Gastrocnemius medialis (tissue), 4 donors: ENCODE data around the gene ELANE. TPM values are rescaled to one million over a fixed set of nuclear protein-coding genes. Genes with fewer than 3 reads are reported as not detected.
"Not testable (repeated sequence)": the region's sequence is repeated elsewhere in the genome, so short reads cannot be mapped to it uniquely, and the experiment has no call there.

Source experiments
- ATAC-seq, 2 donors: fragments of 150-250 bp; one replicate each; pipeline ENCODE4 v1.9.1; 2016
- DNase-seq, 2 donors: peaks; one replicate each; pipeline ENCODE4 v3.0.0-alpha.2; 2019
- H3K27ac ChIP-seq, 4 donors: fragments of 200-600 bp; sonication (generic); 1 replicate in 1 of 4; 2 replicates in 3 of 4; pipeline ENCODE4 v1.5.1; 2016 to 2018; ENCODE audit warnings: mild to moderate bottlenecking in 2 of 4, moderate library complexity in 1 of 4
- H3K27me3 ChIP-seq, 3 donors: fragments of 200-600 bp; sonication (generic) in 2 of 3; 1 replicate in 1 of 3; 2 replicates in 2 of 3; pipeline versions ENCODE4 v1.5.1 to v1.6.0; 2016 to 2019; ENCODE audit warnings: mild to moderate bottlenecking in 1 of 3, moderate library complexity in 1 of 3
- H3K36me3 ChIP-seq, 2 donors: fragments of 200-600 bp; sonication (generic) in 1 of 2; one replicate each; pipeline ENCODE4 v1.5.1; 2017 to 2018
- H3K4me1 ChIP-seq, 2 donors: fragments of 200-600 bp; sonication (generic) in 1 of 2; one replicate each; pipeline ENCODE4 v1.5.1; 2016 to 2017; ENCODE audit warnings: mild to moderate bottlenecking in 2 of 2
- H3K4me3 ChIP-seq, 4 donors: fragments of 200-600 bp; sonication (generic) in 3 of 4; 1 replicate in 1 of 4; 2 replicates in 3 of 4; pipeline ENCODE4 v1.5.1; 2016 to 2019; ENCODE audit warnings: mild to moderate bottlenecking in 2 of 4
- H3K9me3 ChIP-seq, 3 donors: fragments of 200-600 bp; sonication (generic) in 2 of 3; 1 replicate in 1 of 3; 2 replicates in 2 of 3; pipeline ENCODE4 v1.5.1; 2016 to 2019
- CTCF ChIP-seq, 5 experiments: fragments of 450-650 bp in 3 of 5; fragments of 200-600 bp in 2 of 5; sonication (generic) in 2 of 5; IDR thresholded peaks in 4 of 5; conservative IDR thresholded peaks in 1 of 5; 1 replicate in 4 of 5; 2 replicates in 1 of 5; pipeline ENCODE4 v1.5.1; 2016 to 2019; ENCODE audit warnings: antibody characterized with exemption in 5 of 5, mild to moderate bottlenecking in 3 of 5, moderate library complexity in 3 of 5
- POLR2A ChIP-seq, 2 donors: fragments of 450-650 bp; IDR thresholded peaks; one replicate each; pipeline ENCODE4 v1.6.1; 2017; ENCODE audit warnings: antibody characterized with exemption in 2 of 2, mild to moderate bottlenecking in 2 of 2, moderate library complexity in 2 of 2
- in situ Hi-C, 4 donors: fragments of 200-750 bp; cut with MboI; loops; one replicate each; pipeline versions ENCODE4 v1.15.0 to v1.8.0; 2017; ENCODE audit warnings: low sequenced_read_pairs in 4 of 4
- intact Hi-C: fragments of 100-400 bp; cut with DNase I; formaldehyde crosslinking; loops from one replicate; pipeline ENCODE4 v1.15.1; 2023; ENCODE audit warnings: low total_unique reads
- total RNA-seq, 4 donors: library from RNA; depleted of rRNA; stranded (reverse); fragments of >200 nt; gene quantifications; one replicate each; pipeline versions ENCODE4 v1.1.0 to v1.2.3, GENCODE V29; 2016

ELANE gene
- total RNA-seq, 4 donors from 2014 or later = 0.46 to 0.84 TPM; not detected in 2

- in situ Hi-C loops = no loop called here
- Histone ChIP-seq H3K27ac (no peak overlapping the region), H3K27me3 (peaks cover 43 to 67% (median 45%) of the 10 kb centered on the region in 3 donors), H3K9me3 (no peaks in the 10 kb centered on the region), H3K36me3 (no peaks in the 10 kb centered on the region), H3K4me3 (no peak overlapping the region), H3K4me1 (no peaks in the 10 kb centered on the region)
- intact Hi-C loops = no loop called here
- ATAC-seq (no peak), DNase-seq (no peak)
- TF ChIP-seq POLR2A (IDR thresholded peaks at IDR 0.05) (no peak), CTCF (IDR thresholded peaks at IDR 0.05 in 4 of 5, conservative IDR thresholded peaks at IDR 0.05 in 1 of 5) (no peak)
These were observed 20.4 kb upstream of the ELANE start for GRCh38 chr19:831407-832369.

GRCh38 chr19:834216-834615, 17.9 kb upstream of the ELANE start:
- Histone ChIP-seq H3K4me1 (no peaks in the 10 kb centered on the region), H3K36me3 (no peaks in the 10 kb centered on the region), H3K4me3 (no peak overlapping the region), H3K27me3 (peaks cover 56 to 72% (median 57%) of the 10 kb centered on the region in 3 donors), H3K9me3 (no peaks in the 10 kb centered on the region), H3K27ac (no peak overlapping the region)
- TF ChIP-seq POLR2A (IDR thresholded peaks at IDR 0.05) = no peak
- no peak for TF ChIP-seq CTCF (IDR thresholded peaks at IDR 0.05 in 4 of 5, conservative IDR thresholded peaks at IDR 0.05 in 1 of 5)
- in situ Hi-C loops (no loop called here), intact Hi-C loops (no loop called here)
- DNase-seq = no peak
- ATAC-seq = no peak

GRCh38 chr19:835210-835810, 16.8 kb upstream of the ELANE start:
- DNase-seq (no peak), ATAC-seq (no peak)
- Histone ChIP-seq H3K4me1 (no peaks in the 10 kb centered on the region), H3K4me3 (no peak overlapping the region), H3K36me3 (no peaks in the 10 kb centered on the region), H3K27me3 (peaks cover 48 to 67% (median 65%) of the 10 kb centered on the region in 3 donors), H3K27ac (no peak overlapping the region), H3K9me3 (no peaks in the 10 kb centered on the region)
- in situ Hi-C loops (no loop called here), intact Hi-C loops (no loop called here)
- TF ChIP-seq CTCF (IDR thresholded peaks at IDR 0.05 in 4 of 5, conservative IDR thresholded peaks at IDR 0.05 in 1 of 5) = no peak
- TF ChIP-seq POLR2A (IDR thresholded peaks at IDR 0.05) = no peak

GRCh38 chr19:840519-841206, 11.4 kb upstream of the ELANE start, which contains the start of gene PRTN3:
Gene PRTN3 (plus strand): TSS chr19:840999. CDS start chr19:841009, 10 bp downstream.
- no peak for DNase-seq
- Histone ChIP-seq H3K9me3 (no peaks in the 10 kb centered on the region), H3K36me3 (no peaks in the 10 kb centered on the region), H3K27me3 (peaks cover 62 to 75% (median 65%) of the 10 kb centered on the region in 3 donors), H3K4me1 (peaks cover 0 to 8% of the 10 kb centered on the region in 2 donors), H3K27ac (no peak within 1 kb of the TSS), H3K4me3 (no peak within 1 kb of the TSS)
- no peak for ATAC-seq
- in situ Hi-C loops = no loop called here
- intact Hi-C loops = no loop called here
- TF ChIP-seq POLR2A (IDR thresholded peaks at IDR 0.05) (no peak), CTCF (IDR thresholded peaks at IDR 0.05 in 4 of 5, conservative IDR thresholded peaks at IDR 0.05 in 1 of 5) (no peak)

- H3K9me3 ChIP-seq, ATAC-seq, in situ Hi-C loops, H3K36me3 ChIP-seq, DNase-seq, H3K27ac ChIP-seq, intact Hi-C loops, H3K4me3 ChIP-seq, H3K4me1 ChIP-seq: not testable (repeated sequence)
- H3K27me3 ChIP-seq = peaks cover 67 to 74% (median 67%) of the 10 kb centered on the region in 3 donors
These were observed 9.3 kb upstream of the ELANE start for GRCh38 chr19:842802-843179.
